Measurements from ENCODE around the gene AKR1B15. TPM values are rescaled to one million over a fixed set of nuclear protein-coding genes. Genes with fewer than 3 reads are reported as not detected.

The AKR1B15 gene
- not detected for polyA plus RNA-seq (2013, experiment 1 of 2)
- not detected for polyA plus RNA-seq (2013, experiment 2 of 2)

DNA sequence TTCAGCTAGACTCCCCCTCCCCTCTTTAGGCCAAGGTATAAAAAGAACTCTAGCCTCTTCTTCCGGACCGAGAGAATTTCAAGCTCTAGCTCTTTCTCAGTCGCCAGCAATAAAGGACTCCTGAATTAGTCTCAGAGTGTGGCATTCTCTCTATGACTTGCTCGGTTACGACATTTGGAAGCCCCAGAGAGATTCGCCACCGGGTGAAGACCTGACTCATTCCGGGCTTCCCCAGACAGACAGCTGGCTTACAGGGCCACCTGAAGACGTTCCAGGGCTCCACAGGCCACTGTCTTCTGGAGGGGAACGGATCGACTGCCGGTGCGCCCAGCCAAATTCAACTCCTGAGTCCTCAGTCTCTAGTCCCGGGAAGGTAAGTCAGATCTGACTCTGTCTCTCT, at the start of gene AKR1B15:
Gene AKR1B15 (plus strand): TSS at position 234 of the 400 bp plus-strand sequence. CDS start 15,510 bp downstream, outside the sequence.
- peak within 1 kb of the TSS in 1 of 2 experiments; percentile 45 for H3K4me3 ChIP-seq (ENCODE audit: insufficient read depth in 1 of 2, low read depth in 1 of 2, low read length in 2 of 2)
- no peak within 1 kb of the TSS for H2BK120ac ChIP-seq (ENCODE audit: low read depth, low read length)
- H3K4me2 ChIP-seq (ENCODE audit: low read length, poor library complexity, severe bottlenecking): no peak within 1 kb of the TSS
- 85% methylated on average over 14 of the region's 14 CpGs for whole genome bisulfite sequencing
- DNase-seq: peak; percentile 51
- no peaks in the 10 kb centered on the region for H3K9me3 ChIP-seq (ENCODE audit: control insufficient read depth, low read length)
- no peak within 1 kb of the TSS for H4K8ac ChIP-seq (ENCODE audit: low read length)
- no peak within 1 kb of the TSS for H2BK12ac ChIP-seq (ENCODE audit: low read length in 2 of 2)
- H3K9ac ChIP-seq (ENCODE audit: low read length): peak within 1 kb of the TSS; percentile 83
- no peak within 1 kb of the TSS for H2BK15ac ChIP-seq (ENCODE audit: low read depth, poor library complexity, severe bottlenecking)
- no peak within 1 kb of the TSS for H4K91ac ChIP-seq (ENCODE audit: low read length)
- no peak within 1 kb of the TSS for H3K18ac ChIP-seq (ENCODE audit: low read depth in 1 of 2, low read length in 2 of 2)
- H3K36me3 ChIP-seq (ENCODE audit: control insufficient read depth in 1 of 2, insufficient read depth in 2 of 2, low read depth in 1 of 2, low read length in 2 of 2): no peaks in the 10 kb centered on the region
- no peak within 1 kb of the TSS for H3K14ac ChIP-seq (ENCODE audit: low read length in 2 of 2)
- H3K4ac ChIP-seq (ENCODE audit: low read depth in 1 of 2, low read length in 2 of 2): no peak within 1 kb of the TSS
- H3K27ac ChIP-seq (ENCODE audit: low read length, poor library complexity, severe bottlenecking): no peak within 1 kb of the TSS
- H2AFZ ChIP-seq (ENCODE audit: low read depth, low read length): no peak within 1 kb of the TSS
- no peaks in the 10 kb centered on the region for H3K79me1 ChIP-seq (replicated peaks; ENCODE audit: low read length, poor library complexity, severe bottlenecking)
- H3K4me1 ChIP-seq (ENCODE audit: control insufficient read depth, insufficient read depth, low read depth, low read length): peaks cover 3% of the 10 kb centered on the region
- no peak within 1 kb of the TSS for H2BK5ac ChIP-seq (ENCODE audit: low read depth, low read length, poor library complexity, severe bottlenecking)
- H3K27me3 ChIP-seq (ENCODE audit: control insufficient read depth in 1 of 2, insufficient read depth in 1 of 2, low read length in 2 of 2): peaks cover 0 to 20% of the 10 kb centered on the region in 2 experiments
- no peak within 1 kb of the TSS for H2AK5ac ChIP-seq (ENCODE audit: low read length, severe bottlenecking)
- no peak within 1 kb of the TSS for H3K23ac ChIP-seq (ENCODE audit: low read length in 2 of 2)

- H3K23ac ChIP-seq (ENCODE audit: low read length in 2 of 2): no peak overlapping the region
- DNase-seq: no peak
- no peaks in the 10 kb centered on the region for H3K9me3 ChIP-seq (ENCODE audit: control insufficient read depth, low read length)
- H3K27me3 ChIP-seq (ENCODE audit: control insufficient read depth in 1 of 2, insufficient read depth in 1 of 2, low read length in 2 of 2): no peaks in the 10 kb centered on the region
- H3K4me1 ChIP-seq (ENCODE audit: control insufficient read depth, insufficient read depth, low read depth, low read length): peaks cover 2% of the 10 kb centered on the region
- H3K4ac ChIP-seq (ENCODE audit: low read depth in 1 of 2, low read length in 2 of 2): no peak overlapping the region
- H3K9ac ChIP-seq (ENCODE audit: low read length): no peak overlapping the region
- H2BK12ac ChIP-seq (ENCODE audit: low read length in 2 of 2): no peak overlapping the region
- H2AK5ac ChIP-seq (ENCODE audit: low read length, severe bottlenecking): no peak overlapping the region
- H2BK15ac ChIP-seq (ENCODE audit: low read depth, poor library complexity, severe bottlenecking): no peak overlapping the region
- H3K4me2 ChIP-seq (ENCODE audit: low read length, poor library complexity, severe bottlenecking): no peak overlapping the region
- H3K27ac ChIP-seq (ENCODE audit: low read length, poor library complexity, severe bottlenecking): no peak overlapping the region
- H3K79me1 ChIP-seq (replicated peaks; ENCODE audit: low read length, poor library complexity, severe bottlenecking): no peaks in the 10 kb centered on the region
- H2AFZ ChIP-seq (ENCODE audit: low read depth, low read length): no peak overlapping the region
- no peak overlapping the region for H2BK120ac ChIP-seq (ENCODE audit: low read depth, low read length)
- no peak overlapping the region for H2BK5ac ChIP-seq (ENCODE audit: low read depth, low read length, poor library complexity, severe bottlenecking)
- no peak overlapping the region for H3K18ac ChIP-seq (ENCODE audit: low read depth in 1 of 2, low read length in 2 of 2)
- H3K4me3 ChIP-seq (ENCODE audit: insufficient read depth in 1 of 2, low read depth in 1 of 2, low read length in 2 of 2): no peak overlapping the region
- no peaks in the 10 kb centered on the region for H3K36me3 ChIP-seq (ENCODE audit: control insufficient read depth in 1 of 2, insufficient read depth in 2 of 2, low read depth in 1 of 2, low read length in 2 of 2)
- H4K91ac ChIP-seq (ENCODE audit: low read length): no peak overlapping the region
- no peak overlapping the region for H3K14ac ChIP-seq (ENCODE audit: low read length in 2 of 2)
- H4K8ac ChIP-seq (ENCODE audit: low read length): no peak overlapping the region
- 78% methylated on average over 2 of the region's 2 CpGs for WGBS
These were observed 48.5 kb upstream of the AKR1B15 start for GRCh38 chr7:134500406-134500805.

DNA sequence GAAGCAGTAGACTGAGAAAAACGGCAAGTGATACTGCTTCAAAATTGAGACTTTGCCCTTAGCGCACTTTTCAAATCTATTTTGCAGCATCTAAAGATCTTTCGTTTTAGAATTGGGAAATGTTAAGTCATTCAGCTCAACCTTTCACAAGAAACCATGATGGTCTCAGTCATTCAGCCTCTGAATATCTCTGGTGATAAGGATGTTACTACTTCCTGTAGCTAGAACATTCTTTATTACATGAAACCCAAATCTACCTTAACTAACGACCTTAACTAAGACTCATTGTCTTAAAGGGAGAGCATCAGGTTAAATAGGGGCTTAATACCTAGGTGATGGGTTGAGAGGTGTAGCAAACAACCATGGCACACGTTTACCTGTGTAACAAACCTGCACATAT, 47.9 kb upstream of the AKR1B15 start:
- Histone ChIP-seq H3K36me3 (ENCODE audit: control insufficient read depth in 1 of 2, insufficient read depth in 2 of 2, low read depth in 1 of 2, low read length in 2 of 2) (no peaks in the 10 kb centered on the region), H3K9ac (ENCODE audit: low read length) (no peak overlapping the region), H2BK5ac (ENCODE audit: low read depth, low read length, poor library complexity, severe bottlenecking) (no peak overlapping the region), H3K4me3 (ENCODE audit: insufficient read depth in 1 of 2, low read depth in 1 of 2, low read length in 2 of 2) (no peak overlapping the region), H3K27me3 (ENCODE audit: control insufficient read depth in 1 of 2, insufficient read depth in 1 of 2, low read length in 2 of 2) (no peaks in the 10 kb centered on the region), H4K8ac (ENCODE audit: low read length) (no peak overlapping the region), H2BK12ac (ENCODE audit: low read length in 2 of 2) (no peak overlapping the region), H3K18ac (ENCODE audit: low read depth in 1 of 2, low read length in 2 of 2) (no peak overlapping the region), H3K4me1 (ENCODE audit: control insufficient read depth, insufficient read depth, low read depth, low read length) (peaks cover 2% of the 10 kb centered on the region), H3K27ac (ENCODE audit: low read length, poor library complexity, severe bottlenecking) (no peak overlapping the region), H3K14ac (ENCODE audit: low read length in 2 of 2) (no peak overlapping the region), H2BK15ac (ENCODE audit: low read depth, poor library complexity, severe bottlenecking) (no peak overlapping the region), H2BK120ac (ENCODE audit: low read depth, low read length) (no peak overlapping the region), H3K4ac (ENCODE audit: low read depth in 1 of 2, low read length in 2 of 2) (no peak overlapping the region), H4K91ac (ENCODE audit: low read length) (no peak overlapping the region), H3K4me2 (ENCODE audit: low read length, poor library complexity, severe bottlenecking) (no peak overlapping the region), H2AFZ (ENCODE audit: low read depth, low read length) (no peak overlapping the region), H3K23ac (ENCODE audit: low read length in 2 of 2) (no peak overlapping the region), H3K9me3 (ENCODE audit: control insufficient read depth, low read length) (no peaks in the 10 kb centered on the region), H3K79me1 (replicated peaks; ENCODE audit: low read length, poor library complexity, severe bottlenecking) (no peaks in the 10 kb centered on the region), H2AK5ac (ENCODE audit: low read length, severe bottlenecking) (no peak overlapping the region)
- no peak for DNase-seq
- 97% methylated on average over 3 of the region's 5 CpGs for WGBS

- no peak overlapping the region for H2BK15ac ChIP-seq (ENCODE audit: low read depth, poor library complexity, severe bottlenecking)
- peaks cover 2% of the 10 kb centered on the region for H3K4me1 ChIP-seq (ENCODE audit: control insufficient read depth, insufficient read depth, low read depth, low read length)
- no peak overlapping the region for H3K18ac ChIP-seq (ENCODE audit: low read depth in 1 of 2, low read length in 2 of 2)
- H2BK120ac ChIP-seq (ENCODE audit: low read depth, low read length): no peak overlapping the region
- H3K4me2 ChIP-seq (ENCODE audit: low read length, poor library complexity, severe bottlenecking): no peak overlapping the region
- H3K9me3 ChIP-seq (ENCODE audit: control insufficient read depth, low read length): no peaks in the 10 kb centered on the region
- no peak overlapping the region for H3K14ac ChIP-seq (ENCODE audit: low read length in 2 of 2)
- no peak overlapping the region for H3K4me3 ChIP-seq (ENCODE audit: insufficient read depth in 1 of 2, low read depth in 1 of 2, low read length in 2 of 2)
- peak overlapping the region; percentile 22 for H3K9ac ChIP-seq (ENCODE audit: low read length)
- H3K27me3 ChIP-seq (ENCODE audit: control insufficient read depth in 1 of 2, insufficient read depth in 1 of 2, low read length in 2 of 2): no peaks in the 10 kb centered on the region
- H3K27ac ChIP-seq (ENCODE audit: low read length, poor library complexity, severe bottlenecking): no peak overlapping the region
- H3K79me1 ChIP-seq (replicated peaks; ENCODE audit: low read length, poor library complexity, severe bottlenecking): no peaks in the 10 kb centered on the region
- no peak overlapping the region for H3K4ac ChIP-seq (ENCODE audit: low read depth in 1 of 2, low read length in 2 of 2)
- H3K36me3 ChIP-seq (ENCODE audit: control insufficient read depth in 1 of 2, insufficient read depth in 2 of 2, low read depth in 1 of 2, low read length in 2 of 2): no peaks in the 10 kb centered on the region
- H2BK12ac ChIP-seq (ENCODE audit: low read length in 2 of 2): no peak overlapping the region
- H4K91ac ChIP-seq (ENCODE audit: low read length): no peak overlapping the region
- peak overlapping the region; percentile 19 for H4K8ac ChIP-seq (ENCODE audit: low read length)
- 85% methylated on average over 2 of the region's 3 CpGs for WGBS
- peak; percentile 56 for DNase-seq
- no peak overlapping the region for H2AFZ ChIP-seq (ENCODE audit: low read depth, low read length)
- no peak overlapping the region for H3K23ac ChIP-seq (ENCODE audit: low read length in 2 of 2)
- H2AK5ac ChIP-seq (ENCODE audit: low read length, severe bottlenecking): no peak overlapping the region
- H2BK5ac ChIP-seq (ENCODE audit: low read depth, low read length, poor library complexity, severe bottlenecking): no peak overlapping the region
These were observed 46.2 kb upstream of the AKR1B15 start for GRCh38 chr7:134502463-134503371.
